Activated effector memory CD4-positive, alpha-beta T cell treated with Interleukin-2 at 50 U/mL for 16 hours (primary cell): ENCODE results near the gene TMEM191B.
"Not testable (repeated sequence)": the region's sequence is repeated elsewhere in the genome, so short reads cannot be mapped to it uniquely, and the experiment has no call there.

Source experiments
- DNase-seq: peaks from one replicate; pipeline ENCODE4 v3.0.0-alpha.2; 2020

Gene TMEM191B

DNA sequence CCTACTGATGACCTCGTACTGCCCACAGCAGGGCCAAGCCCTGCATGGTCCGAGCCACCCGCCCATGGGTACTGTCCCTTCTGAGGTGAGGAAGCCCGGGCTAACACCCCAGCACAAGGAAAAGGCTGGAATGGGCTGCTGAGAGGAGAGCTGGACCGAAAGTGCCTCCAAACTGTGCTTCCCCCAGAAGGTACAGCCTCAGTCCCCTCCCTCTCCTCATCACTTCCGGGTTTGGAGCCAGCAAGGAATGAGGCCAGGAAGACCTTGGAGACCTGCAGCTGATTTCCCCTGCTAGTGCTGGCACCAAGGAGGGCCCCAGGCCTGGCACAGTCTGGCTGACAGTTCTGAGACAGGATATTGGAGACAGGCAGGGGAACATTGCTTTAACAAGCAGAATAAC lies 31.3 kb downstream of the TMEM191B start:
- not testable (repeated sequence) for DNase-seq

DNA sequence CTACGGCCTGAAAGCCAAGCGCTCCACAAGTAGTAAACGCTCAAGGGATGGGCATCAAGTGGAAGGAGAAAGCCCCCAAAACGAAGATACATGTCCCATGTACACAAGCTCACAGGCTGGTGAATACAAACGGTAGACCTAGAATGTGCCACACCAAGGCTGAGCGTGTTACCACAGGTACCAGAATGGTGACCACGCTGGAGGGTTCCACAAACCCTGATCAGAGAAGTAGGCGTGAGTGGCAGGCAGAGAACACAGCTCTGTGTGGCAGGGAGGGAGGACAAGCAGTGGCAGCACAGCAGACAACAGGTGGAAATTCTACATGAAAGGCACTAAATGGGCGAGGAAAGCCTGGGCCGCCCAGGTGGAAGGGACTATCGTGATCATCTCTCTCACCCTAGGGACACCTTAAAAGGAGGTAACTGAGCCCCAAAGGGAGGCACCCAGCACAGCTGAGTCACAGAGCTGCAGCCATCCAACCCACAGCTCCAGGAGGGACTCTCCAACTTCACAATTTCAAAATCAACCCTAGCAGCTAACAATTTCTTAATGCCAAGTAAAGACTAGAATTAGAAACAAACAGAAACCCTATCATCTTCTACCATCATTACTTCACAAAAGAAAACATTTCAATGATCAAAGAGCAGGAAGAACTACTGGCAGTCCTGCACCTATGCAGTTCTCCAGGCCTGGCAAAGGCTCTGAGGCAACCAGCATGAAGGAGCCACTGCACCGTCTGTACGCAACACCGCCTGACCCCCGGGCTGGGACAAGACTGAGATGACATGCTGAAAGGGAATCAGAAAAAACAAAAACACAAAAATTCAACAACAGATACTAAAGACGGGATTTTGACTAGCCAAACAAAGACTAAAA lies 32.7 kb downstream of the TMEM191B start:
- DNase-seq, result not testable (repeated sequence)

DNA sequence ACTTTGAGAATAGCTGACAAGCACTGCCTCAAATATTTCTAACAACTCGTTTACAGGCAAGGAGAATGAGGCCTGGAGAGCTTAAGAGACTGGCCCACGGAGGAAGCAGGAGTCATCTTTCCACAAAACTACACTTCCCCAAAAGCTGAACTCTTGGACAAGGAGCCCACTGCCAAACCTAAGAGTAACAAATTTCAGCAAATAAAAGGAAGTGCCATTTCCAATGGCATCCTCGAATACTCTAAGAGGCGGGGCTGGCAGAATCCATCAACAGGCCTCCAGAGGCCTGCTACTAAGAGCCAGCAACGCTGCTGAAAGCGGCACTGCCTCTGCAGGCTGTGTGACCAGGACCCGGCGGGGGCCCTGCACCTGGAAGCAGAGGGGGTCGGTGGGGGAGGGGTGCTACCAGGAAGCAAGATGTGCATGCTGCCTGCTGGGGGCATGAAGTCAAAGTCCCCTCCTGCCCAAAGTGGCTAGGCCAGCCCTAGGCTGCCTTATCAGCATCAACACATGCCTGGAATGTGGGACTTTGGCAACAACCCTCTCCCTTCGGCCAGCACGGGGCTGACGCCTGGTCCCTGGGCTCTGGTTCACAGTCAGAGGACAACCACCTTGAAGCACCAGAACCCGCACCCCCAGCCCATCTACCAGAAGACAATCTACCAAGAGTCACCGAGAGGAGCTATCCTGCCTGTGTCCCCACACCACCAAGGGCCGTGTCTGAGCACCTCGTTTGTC lies 43.1 kb downstream of the TMEM191B start:
- DNase-seq, result not testable (repeated sequence)

GRCh38 chr22:18573483-18574164 lies 46.0 kb downstream of the TMEM191B start:
- DNase-seq, result not testable (repeated sequence)

DNA sequence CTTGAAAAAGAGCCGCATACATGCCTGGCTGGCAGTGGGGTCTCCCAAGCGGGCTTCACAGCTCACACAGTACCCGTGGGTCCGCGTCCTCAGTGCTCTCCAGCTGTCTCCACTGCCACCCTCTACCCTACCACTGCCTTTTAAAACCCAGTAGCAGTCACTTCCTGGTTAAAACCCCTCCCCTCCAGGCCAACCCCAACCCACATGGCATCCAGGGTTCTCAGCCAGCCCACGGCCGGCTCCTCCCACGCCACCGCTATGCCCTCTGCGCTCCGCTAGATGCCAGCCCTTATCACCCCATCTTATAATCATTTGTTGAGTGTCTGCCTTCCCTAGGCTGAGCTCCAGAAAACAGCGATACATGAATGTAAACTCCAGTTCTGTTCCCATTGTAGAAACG lies 47.0 kb downstream of the TMEM191B start:
- not testable (repeated sequence) for DNase-seq

DNA sequence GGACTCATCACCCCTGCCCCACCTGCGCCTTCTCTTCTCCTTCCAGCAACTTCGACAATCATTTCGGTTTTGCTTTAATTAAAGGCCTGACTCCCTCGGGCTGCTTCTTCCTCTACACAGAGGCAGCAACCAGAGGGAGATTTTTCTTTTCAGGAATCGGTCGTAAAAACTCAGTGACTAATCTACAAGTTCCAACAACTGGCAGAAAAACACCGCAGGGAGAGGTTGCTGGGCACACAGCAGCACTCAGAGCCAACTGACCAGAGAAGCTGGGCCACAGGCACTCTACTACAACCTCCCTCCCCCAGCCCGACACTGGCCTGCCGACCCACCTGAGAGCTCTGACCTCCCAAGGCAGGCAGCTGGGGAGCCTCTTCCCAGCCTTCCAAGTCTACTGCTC lies 48.1 kb downstream of the TMEM191B start:
- DNase-seq, result not testable (repeated sequence)

GRCh38 chr22:18577090-18577818 lies 49.7 kb downstream of the TMEM191B start:
- DNase-seq, result not testable (repeated sequence)

- DNase-seq, result peak; percentile 15
Measured at GRCh38 chr22:18577847-18578246, 50.2 kb downstream of the TMEM191B start.
